DOHH2 (cell line): Measurements from ENCODE around the gene MYOG.

Experiments used
- H3F3A ChIP-seq: fragments of 200-600 bp; sonication (generic), shearing (Covaris generic); 2 replicates; pipeline ENCODE4 v1.6.0; 2016; ENCODE audit warnings: antibody characterized with exemption, mild to moderate bottlenecking; ENCODE audit not compliant: control insufficient read depth, insufficient read depth
- H3K27ac ChIP-seq: fragments of 200-600 bp; sonication (generic); 2 replicates; pipeline ENCODE4 v1.5.1; 2014; ENCODE audit warnings: low read depth, mild to moderate bottlenecking, low read length, moderate library complexity
- H3K27me3 ChIP-seq: fragments of 200-600 bp; sonication (generic); 2 replicates; pipeline ENCODE4 v1.6.1; 2014; ENCODE audit warnings: mild to moderate bottlenecking, low read length, mixed read lengths; ENCODE audit not compliant: control insufficient read depth
- H3K36me3 ChIP-seq: fragments of 200-600 bp; sonication (generic); 2 replicates; pipeline ENCODE4 v1.6.1; 2014; ENCODE audit warnings: mild to moderate bottlenecking, low read length, moderate library complexity, mixed read lengths; ENCODE audit not compliant: control insufficient read depth
- H3K4me1 ChIP-seq: fragments of 200-600 bp; sonication (generic); 2 replicates; pipeline ENCODE4 v1.6.1; 2014; ENCODE audit warnings: mild to moderate bottlenecking, low read length, mixed read lengths; ENCODE audit not compliant: control insufficient read depth
- H3K4me2 ChIP-seq: fragments of 200-600 bp; sonication (generic); 2 replicates; pipeline ENCODE4 v1.6.0; 2014; ENCODE audit warnings: mild to moderate bottlenecking, low read length, moderate library complexity
- H3K4me3 ChIP-seq: fragments of 200-600 bp; sonication (generic); 2 replicates; pipeline ENCODE4 v1.5.1; 2014; ENCODE audit warnings: mild to moderate bottlenecking, low read length, mixed read lengths
- H3K79me2 ChIP-seq: fragments of 200-600 bp; sonication (generic); 2 replicates; pipeline ENCODE4 v1.6.1; 2014; ENCODE audit warnings: mild to moderate bottlenecking, low read length, mixed read lengths; ENCODE audit not compliant: control insufficient read depth
- H3K9me2 ChIP-seq: fragments of 200-600 bp; sonication (generic); replicated peaks from 2 replicates; pipeline ENCODE4 v1.6.1; 2014; ENCODE audit warnings: mild to moderate bottlenecking, low read length, mixed read lengths; ENCODE audit not compliant: control insufficient read depth
- H3K9me3 ChIP-seq: fragments of 200-600 bp; sonication (generic); 2 replicates; pipeline ENCODE4 v1.6.1; 2014; ENCODE audit warnings: antibody characterized with exemption, low read length, mixed read lengths; ENCODE audit not compliant: control insufficient read depth, insufficient read depth
- H4K20me1 ChIP-seq: fragments of 200-600 bp; sonication (generic); 2 replicates; pipeline ENCODE4 v1.6.0; 2014; ENCODE audit warnings: low read depth, mild to moderate bottlenecking, antibody characterized with exemption, low read length, moderate library complexity; ENCODE audit not compliant: control insufficient read depth, insufficient read depth
- EZH2phosphoT487 ChIP-seq: fragments of 200-600 bp; sonication (generic); IDR thresholded peaks from 2 replicates; pipeline ENCODE4 v1.6.1; 2017; ENCODE audit warnings: borderline replicate concordance, mild to moderate bottlenecking, antibody characterized with exemption, low read length, moderate library complexity, mixed read lengths
- TF ChIP-seq, protein P1 (sequence below): fragments of 200-600 bp; sonication (generic); IDR thresholded peaks from one replicate; pipeline ENCODE4 v1.5.1; 2014; ENCODE audit warnings: antibody characterized with exemption, mild to moderate bottlenecking, low read depth, low read length; ENCODE audit not compliant: poor library complexity, severe bottlenecking

Gene MYOG

DNA sequence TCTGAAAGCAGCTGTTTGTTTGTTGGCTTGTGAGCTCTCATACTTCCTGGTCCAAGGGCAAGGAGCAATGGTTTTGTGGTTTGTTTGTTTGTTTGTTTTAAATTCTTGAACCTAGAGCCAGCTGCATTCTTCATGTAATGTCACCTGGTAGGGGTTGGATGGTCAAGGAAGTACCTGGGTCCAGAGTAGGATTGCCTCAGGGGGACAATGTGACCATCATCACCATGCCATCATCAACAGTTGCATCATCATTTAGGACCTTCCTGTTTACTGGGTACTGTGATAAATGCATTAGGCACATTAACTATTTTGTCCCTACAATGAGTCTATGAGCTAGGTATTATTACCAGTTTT, 14.7 kb upstream of the MYOG start:
- H3K4me2 ChIP-seq, result no peak overlapping the region
- no peaks in the 10 kb centered on the region for H3K9me3 ChIP-seq
- no peaks in the 10 kb centered on the region for H3K36me3 ChIP-seq
- no peaks in the 10 kb centered on the region for H3F3A ChIP-seq
- H4K20me1 ChIP-seq, result no peaks in the 10 kb centered on the region
- no peak overlapping the region for H3K27ac ChIP-seq
- H3K79me2 ChIP-seq, result no peaks in the 10 kb centered on the region
- no peak for TF ChIP-seq EZH2phosphoT487
- TF ChIP-seq, protein P1, sequence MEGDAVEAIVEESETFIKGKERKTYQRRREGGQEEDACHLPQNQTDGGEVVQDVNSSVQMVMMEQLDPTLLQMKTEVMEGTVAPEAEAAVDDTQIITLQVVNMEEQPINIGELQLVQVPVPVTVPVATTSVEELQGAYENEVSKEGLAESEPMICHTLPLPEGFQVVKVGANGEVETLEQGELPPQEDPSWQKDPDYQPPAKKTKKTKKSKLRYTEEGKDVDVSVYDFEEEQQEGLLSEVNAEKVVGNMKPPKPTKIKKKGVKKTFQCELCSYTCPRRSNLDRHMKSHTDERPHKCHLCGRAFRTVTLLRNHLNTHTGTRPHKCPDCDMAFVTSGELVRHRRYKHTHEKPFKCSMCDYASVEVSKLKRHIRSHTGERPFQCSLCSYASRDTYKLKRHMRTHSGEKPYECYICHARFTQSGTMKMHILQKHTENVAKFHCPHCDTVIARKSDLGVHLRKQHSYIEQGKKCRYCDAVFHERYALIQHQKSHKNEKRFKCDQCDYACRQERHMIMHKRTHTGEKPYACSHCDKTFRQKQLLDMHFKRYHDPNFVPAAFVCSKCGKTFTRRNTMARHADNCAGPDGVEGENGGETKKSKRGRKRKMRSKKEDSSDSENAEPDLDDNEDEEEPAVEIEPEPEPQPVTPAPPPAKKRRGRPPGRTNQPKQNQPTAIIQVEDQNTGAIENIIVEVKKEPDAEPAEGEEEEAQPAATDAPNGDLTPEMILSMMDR, result no peak
- H3K27me3 ChIP-seq, result 0 out of 2 replicates have a peak, but pooled peaks cover 3% of the 10 kb centered on the region
- H3K4me3 ChIP-seq, result no peak overlapping the region
- no peaks in the 10 kb centered on the region for H3K4me1 ChIP-seq
- no peaks in the 10 kb centered on the region for H3K9me2 ChIP-seq

DNA sequence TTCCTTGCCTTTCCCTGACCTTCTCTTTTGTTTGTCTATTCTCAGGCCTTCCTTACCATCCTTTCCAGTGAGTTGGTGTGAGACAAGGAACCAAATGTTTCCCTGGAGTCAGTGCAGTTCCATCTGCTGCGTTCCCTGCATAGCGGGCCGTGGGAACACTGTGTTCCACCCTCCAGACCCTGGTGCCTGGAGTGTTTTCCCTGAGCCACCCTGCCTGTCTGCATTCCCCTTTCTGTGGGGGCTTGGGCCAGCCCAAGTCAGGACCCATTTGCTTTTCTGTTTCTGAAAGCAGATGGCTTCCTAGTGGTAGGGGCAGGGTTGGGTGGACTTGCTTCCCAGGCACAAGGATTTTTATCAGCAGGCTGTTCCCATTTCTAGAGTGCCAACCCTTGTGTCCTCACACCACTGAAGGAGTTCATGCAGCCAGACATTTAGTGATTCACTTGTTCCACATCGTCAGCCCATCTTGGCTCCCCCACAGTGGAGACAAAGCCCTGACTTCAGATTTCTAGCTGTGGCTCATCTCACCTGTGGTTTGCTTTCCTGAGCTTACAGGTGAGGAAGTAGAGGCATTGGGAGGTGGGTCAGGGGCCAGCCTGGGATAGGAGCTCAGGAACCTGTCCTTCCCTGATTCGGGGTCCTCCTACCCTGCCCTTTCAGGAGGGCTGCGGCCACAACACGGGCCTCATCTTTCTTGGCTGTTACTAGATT, 14.1 kb upstream of the MYOG start:
- no peak for TF ChIP-seq EZH2phosphoT487
- TF ChIP-seq, protein P1, result no peak
- no peaks in the 10 kb centered on the region for H3K79me2 ChIP-seq
- H3K4me2 ChIP-seq, result no peak overlapping the region

DNA sequence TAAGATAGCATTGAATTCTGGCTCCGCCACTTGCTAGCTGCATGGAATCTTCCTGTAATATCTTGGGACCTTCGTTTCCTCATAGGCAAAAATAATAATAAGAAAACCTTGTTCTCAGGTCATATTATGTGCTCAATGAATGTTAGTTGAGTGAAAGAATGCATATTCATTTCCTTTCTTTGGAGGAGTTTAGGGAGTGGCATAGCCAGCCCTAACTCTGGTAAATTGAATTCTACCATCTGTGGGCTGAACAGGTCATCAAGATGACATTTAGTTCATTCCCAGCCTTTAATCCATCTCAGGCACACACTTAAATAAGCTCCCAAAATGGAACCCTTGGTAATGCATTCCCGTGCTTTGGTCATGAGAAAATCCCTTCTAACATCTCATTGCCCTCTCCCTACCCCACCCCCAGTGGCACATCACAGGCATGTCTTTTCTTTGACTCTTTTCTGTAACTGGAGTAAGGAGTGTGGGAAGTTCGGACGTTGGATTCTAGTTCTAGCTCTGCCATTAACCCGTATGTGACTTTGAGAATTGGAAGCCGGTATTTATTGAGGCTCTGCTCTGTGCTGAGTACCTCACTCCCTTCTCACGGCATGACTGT, 13.2 kb upstream of the MYOG start:
- no peaks in the 10 kb centered on the region for H3F3A ChIP-seq
- no peaks in the 10 kb centered on the region for H3K79me2 ChIP-seq
- no peak overlapping the region for H3K27ac ChIP-seq
- H3K9me3 ChIP-seq, result peaks cover 5% of the 10 kb centered on the region; the same call in 1 of the 2 replicates
- no peak overlapping the region for H3K4me2 ChIP-seq
- no peaks in the 10 kb centered on the region for H3K36me3 ChIP-seq
- H3K9me2 ChIP-seq, result no peaks in the 10 kb centered on the region
- TF ChIP-seq EZH2phosphoT487, result no peak
- H3K4me3 ChIP-seq, result no peak overlapping the region
- H4K20me1 ChIP-seq, result no peaks in the 10 kb centered on the region
- H3K27me3 ChIP-seq, result no peaks in the 10 kb centered on the region
- H3K4me1 ChIP-seq, result no peaks in the 10 kb centered on the region

More for the DNA sequence above, 14.1 kb upstream of the MYOG start:
- Histone ChIP-seq H3K27me3 (0 out of 2 replicates have a peak, but pooled peaks cover 1% of the 10 kb centered on the region), H3K4me3 (no peak overlapping the region), H3K27ac (no peak overlapping the region), H3K36me3 (no peaks in the 10 kb centered on the region), H3F3A (no peaks in the 10 kb centered on the region), H3K9me2 (no peaks in the 10 kb centered on the region), H3K9me3 (no peaks in the 10 kb centered on the region; the same call in 1 of the 2 replicates), H3K4me1 (no peaks in the 10 kb centered on the region), H4K20me1 (no peaks in the 10 kb centered on the region)

DNA sequence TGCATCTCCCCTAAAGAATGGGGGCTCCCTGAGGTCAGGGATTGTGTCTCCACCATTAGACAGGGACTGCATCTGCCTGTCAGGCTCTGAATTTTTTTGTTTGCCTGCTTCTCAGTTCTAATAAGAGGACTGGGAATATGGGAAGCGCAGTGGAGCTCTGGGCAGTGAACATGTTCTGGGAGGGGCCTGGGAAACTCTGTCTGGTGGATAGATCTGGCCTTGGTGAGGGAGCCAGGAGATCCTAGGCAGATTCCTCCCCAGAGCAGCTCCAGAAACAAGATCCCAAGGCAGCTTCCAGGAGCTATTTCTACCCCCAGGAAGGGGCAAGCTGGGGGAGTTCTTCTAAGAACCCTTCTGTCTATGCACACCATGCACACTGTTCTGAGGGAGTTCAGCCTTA, 12.6 kb upstream of the MYOG start:
- Histone ChIP-seq H3K4me3 (no peak overlapping the region), H3K27ac (no peak overlapping the region), H3K4me1 (no peaks in the 10 kb centered on the region), H3K9me3 (peaks cover 5% of the 10 kb centered on the region; the same call in 1 of the 2 replicates), H3K4me2 (no peak overlapping the region), H4K20me1 (no peaks in the 10 kb centered on the region), H3K27me3 (no peaks in the 10 kb centered on the region), H3K79me2 (no peaks in the 10 kb centered on the region), H3K36me3 (no peaks in the 10 kb centered on the region), H3K9me2 (no peaks in the 10 kb centered on the region), H3F3A (no peaks in the 10 kb centered on the region)
- TF ChIP-seq, protein P1, result no peak
- TF ChIP-seq EZH2phosphoT487, result no peak
